ENCODE data around the gene DOP1A.

Gene DOP1A

GRCh38 chr6:83199173-83199862, 131.8 kb downstream of the DOP1A start:
- DNase-seq (ENCODE audit: low read depth), result no peak

GRCh38 chr6:83199863-83200225, 132.4 kb downstream of the DOP1A start:
- DNase-seq (ENCODE audit: low read depth), result no peak

DNA sequence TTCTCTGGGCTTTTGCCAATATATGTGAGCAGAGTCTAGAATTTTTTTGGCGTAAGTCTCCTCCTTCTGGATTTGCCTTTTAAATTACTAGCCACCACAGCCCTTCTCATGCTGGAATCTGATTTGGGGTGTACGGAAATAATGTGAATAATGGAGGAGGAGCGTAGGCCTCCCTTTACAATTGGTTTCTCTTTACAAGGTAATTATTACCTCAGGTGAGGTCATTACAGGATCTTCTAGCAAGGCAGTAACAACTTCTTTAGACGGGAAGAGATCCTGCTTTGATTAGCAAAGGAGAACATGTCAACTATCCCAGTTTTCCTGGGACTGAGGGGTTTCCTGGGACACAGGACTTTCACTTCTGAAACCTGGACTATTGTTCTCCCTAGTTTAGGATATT, 134.6 kb downstream of the DOP1A start:
- DNase-seq (ENCODE audit: low read depth), result no peak

DNA sequence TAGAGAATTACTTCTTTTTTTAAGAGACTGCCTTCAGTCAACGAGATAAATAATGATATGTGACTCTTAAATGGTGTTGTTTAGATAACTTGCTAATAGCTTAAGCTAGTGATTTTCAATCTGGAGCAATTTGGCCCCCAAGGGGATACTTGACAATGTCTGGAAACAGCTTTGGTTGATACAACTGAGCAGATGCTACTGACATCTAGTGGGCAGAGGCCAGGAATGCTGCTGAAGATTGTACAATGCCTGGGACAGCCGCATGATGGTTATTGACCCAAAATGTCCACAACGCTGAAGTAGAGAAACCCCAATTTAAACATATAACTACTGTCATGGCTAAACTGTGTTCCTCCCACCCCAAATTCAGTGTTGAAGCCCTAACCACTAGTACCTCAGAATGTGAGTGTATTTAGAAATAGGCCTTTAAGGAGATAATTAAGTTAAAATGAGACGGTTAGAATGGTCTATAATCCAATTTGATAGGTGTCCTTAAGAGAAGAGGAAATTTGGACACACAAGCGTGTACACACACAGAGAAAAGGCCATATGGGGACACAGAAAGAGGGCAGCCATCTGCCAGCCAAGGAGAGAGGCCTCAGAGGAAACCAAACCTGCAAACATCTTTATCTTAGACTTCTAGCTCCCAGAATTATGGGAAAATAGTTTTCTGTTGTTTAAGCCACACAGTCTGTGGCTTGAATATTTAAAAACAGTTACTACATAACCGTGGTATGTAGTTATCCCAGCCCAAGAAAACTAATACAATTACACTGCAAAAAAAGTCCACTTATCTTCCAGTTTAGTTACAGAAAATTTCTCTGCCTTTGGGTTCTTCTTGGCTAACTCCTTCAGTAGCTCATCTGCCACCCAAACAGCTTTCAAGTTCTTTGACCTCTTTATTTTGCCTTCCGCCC, 147.9 kb downstream of the DOP1A start:
- DNase-seq (ENCODE audit: low read depth), result no peak

- DNase-seq (ENCODE audit: low read depth), result no peak
These were observed 149.3 kb downstream of the DOP1A start for GRCh38 chr6:83216806-83217205.

Data from stimulated activated CD8-positive, alpha-beta memory T cell treated with anti-CD3 and anti-CD28 coated beads, Interleukin-15, amount 100 ng/mL, for 1 hour (primary cell).